GM21381 (cell line): ENCODE data around the gene DHTKD1.
"Not testable (repeated sequence)": the region's sequence is repeated elsewhere in the genome, so short reads cannot be mapped to it uniquely, and the experiment has no call there.

Experiments used
- ATAC-seq: cut with Tn5 transposase; IDR thresholded peaks from one replicate; pipeline ENCODE4 v1.9.1; 2021; ENCODE audit warnings: mild to moderate bottlenecking, moderate library complexity; ENCODE audit not compliant: unreplicated experiment

DHTKD1 gene

GRCh38 chr10:12135631-12136030, 66.9 kb downstream of the DHTKD1 start:
- no peak for ATAC-seq

- no peak for ATAC-seq
Observed at GRCh38 chr10:12140038-12140437, 71.3 kb downstream of the DHTKD1 start.

- no peak for ATAC-seq
Observed at GRCh38 chr10:12144538-12144937, 75.8 kb downstream of the DHTKD1 start.

- no peak for ATAC-seq
Observed at GRCh38 chr10:12150163-12150562, 81.4 kb downstream of the DHTKD1 start.

DNA sequence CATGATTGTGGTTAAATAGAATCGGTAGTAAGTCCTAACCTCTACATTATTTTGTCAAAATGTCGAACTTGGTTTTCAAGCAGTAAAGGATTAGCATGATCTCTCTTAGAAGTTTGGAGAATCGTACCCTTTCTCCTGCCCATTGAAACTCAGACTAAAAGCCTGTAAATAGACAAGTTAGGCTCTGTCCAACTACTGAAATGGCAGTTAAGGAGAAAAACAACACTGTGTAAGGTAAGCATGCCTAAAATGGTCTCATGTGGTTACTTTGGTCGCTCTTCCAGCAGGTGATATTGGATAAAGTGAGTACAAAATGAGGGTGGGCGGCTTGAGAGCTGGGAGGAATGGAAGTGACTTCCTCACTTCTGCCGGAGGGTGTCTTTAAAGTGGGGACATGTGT, 85.8 kb downstream of the DHTKD1 start:
- ATAC-seq, result no peak

DNA sequence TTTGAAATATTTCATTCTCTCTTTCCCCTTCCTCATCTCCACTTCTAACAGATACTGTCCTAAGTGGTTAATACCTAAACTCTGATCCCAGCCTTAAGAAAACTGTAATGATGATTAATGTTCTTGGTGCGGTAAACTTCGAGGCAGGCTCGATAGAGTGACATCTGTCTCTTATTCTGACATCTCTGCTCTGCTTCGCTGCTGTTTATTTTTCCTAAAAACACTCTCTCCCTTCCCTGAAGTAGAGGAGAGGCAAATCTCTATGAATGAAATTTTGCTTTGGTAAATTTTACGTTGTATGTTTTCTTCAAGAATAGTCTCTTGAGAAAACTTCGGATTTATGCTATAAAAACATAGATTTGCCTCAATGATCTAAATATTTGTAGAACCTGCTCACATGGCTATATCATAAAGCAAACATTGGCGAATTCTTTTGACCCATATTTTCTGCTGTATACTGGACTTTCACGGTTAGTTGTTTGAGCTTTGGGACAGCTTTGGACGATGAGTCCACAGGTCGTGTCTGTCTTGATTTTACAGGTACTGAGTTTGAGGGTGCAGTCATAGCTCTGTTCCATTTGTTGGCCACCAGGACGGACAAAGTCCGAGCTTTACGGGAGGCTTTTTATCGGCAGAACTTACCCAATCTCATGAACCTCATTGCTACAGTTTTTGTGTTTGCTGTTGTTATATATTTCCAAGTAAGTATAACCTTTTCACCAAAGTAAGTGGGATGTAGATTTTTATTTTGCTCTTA, 87.8 kb downstream of the DHTKD1 start:
- no peak for ATAC-seq

DNA sequence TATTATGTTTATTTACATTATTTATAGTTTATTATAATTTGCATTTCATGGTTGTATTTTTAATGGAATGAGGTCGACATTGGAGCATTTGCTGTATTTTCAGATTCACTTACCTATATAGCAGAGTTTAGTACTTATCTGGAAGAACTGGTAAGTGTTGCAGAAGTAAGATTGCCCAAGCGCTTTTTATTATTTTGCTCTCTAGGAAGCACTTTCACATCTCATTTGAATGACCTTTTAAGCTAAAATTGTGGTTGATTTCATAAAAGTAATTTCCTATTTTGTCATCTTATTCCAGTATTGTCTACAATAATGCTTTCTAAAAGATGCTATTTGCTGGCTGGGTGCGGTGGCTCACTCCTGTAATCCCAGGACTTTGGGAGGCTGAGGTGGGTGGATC, 89.4 kb downstream of the DHTKD1 start:
- ATAC-seq, result no peak

- no peak for ATAC-seq
Observed at GRCh38 chr10:12160664-12161063, 91.9 kb downstream of the DHTKD1 start.

DNA sequence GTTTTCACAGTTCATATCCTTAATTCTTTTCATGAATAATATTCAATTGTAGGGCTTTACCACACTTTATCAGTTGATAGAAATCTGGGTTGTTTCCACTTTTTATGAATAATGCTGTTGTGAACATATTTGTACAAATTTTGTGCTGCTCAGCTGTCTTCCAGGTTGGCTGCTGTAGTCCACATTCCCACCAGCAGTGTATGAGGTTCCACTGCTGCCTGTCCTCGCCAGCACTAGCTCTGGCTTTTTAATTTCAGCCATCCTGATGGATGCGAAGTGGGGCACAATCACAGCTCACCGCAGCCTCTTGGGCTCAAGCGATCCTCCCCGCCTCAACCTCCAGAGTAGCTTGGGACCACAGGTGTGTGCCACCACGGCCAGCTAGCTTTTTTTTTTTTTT, 94.2 kb downstream of the DHTKD1 start:
- no peak for ATAC-seq

DNA sequence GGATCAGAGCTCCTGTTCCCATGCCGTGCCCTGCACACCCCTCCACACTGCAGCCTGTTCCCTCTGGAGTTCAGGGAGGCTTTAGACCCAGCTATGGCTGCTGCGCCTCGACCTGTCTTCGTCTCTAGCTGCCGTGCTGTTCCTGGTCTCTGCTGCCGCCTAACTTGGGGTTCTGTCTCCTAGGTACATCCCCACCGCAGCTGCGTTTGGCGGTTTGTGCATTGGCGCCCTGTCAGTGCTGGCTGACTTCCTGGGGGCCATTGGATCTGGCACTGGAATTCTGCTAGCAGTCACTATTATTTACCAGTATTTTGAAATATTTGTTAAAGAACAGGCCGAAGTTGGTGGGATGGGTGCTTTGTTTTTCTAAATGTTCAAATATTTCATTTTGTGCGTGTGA, 95.3 kb downstream of the DHTKD1 start:
- no peak for ATAC-seq

GRCh38 chr10:12165036-12165435, 96.3 kb downstream of the DHTKD1 start:
- ATAC-seq, result no peak

DNA sequence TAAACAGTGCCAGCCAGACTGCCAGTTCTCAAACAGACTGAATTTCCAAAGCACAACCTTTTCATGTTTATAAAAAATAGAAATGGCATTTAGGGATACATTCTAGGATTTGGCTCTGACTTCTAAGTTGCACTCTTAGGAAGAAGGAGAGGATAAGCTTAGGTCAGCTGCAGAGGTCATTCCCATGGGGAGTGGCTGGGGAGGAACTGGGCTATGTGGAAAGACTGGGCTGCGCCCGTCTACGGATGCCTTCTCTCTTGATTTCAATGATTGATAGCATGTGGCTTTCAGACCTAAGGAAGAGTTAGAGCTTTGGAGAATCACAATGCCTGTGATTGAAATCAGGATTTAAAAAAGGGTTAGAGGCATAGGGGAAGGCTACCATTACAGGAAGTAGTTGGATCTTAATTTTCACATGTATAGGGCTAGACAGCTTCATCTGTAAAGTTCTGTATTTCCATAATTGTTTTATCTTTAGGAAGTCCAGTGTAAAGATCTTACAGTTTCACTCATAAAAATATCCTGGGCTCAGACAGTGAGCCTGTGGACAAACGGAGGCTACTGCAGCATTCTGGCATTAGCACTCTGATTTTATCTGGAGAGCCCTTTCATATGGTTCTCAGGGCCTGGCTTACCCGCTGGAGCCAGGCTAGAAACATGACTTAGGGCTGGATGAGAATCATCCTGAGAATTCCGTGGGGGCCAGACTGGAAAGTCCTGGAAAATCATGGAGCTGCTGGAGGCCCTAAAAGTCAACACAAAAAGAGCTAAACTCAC, 97.4 kb downstream of the DHTKD1 start:
- ATAC-seq, result no peak

GRCh38 chr10:12171512-12171911, 102.8 kb downstream of the DHTKD1 start:
- ATAC-seq, result not testable (repeated sequence)
